T1000 (cell line): ENCODE data around the gene ZCCHC7.

ENCODE experiments used
- DNase-seq: peaks from one replicate; lab custom pipeline; 2025; ENCODE audit warnings: mixed read lengths; lab: John Stamatoyannopoulos, UW

The ZCCHC7 gene

DNA sequence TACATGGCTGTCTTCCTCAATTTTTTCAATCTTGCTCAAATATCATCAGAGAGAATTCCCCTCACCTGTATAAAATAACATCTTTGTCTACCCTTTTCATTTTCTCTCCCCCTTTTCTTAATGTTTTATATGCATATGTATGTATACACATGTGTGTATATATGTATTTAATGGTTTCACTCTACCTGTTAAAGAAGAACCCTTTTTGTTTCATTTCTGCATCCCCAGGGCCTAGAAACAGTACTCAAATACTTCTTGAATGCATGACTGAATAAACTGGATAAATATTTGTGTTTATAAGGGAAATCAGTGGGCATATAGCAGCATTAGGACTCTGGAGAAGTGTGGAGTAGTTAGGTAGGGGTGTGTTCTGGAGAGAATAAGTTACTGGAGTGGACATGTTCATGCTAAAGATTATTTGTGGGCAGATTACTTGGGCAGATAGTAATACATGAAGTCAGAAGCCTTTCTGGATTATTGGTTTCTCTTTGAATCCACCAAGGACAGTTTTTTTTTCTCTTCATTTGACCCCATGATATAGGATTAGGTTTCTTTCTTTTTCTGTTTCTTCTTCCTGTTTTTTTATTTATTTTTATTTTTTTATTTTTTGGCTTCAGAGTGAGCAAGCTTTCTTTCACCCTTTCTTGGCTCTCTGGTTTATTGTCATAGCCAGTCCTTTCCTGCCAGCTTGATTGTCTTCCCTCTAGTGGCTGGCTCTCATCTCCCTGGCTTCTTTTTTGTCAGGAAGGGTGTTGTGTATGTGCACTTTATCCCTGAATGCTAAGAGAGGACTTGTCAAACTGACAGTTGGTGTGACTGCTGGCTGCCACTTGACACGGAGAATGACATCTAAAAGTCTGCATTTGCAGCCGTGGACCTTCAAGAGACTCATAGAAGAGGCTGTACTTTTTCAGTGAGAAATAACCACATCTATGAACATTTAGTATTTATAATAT, 89.3 kb downstream of the ZCCHC7 start:
- no peak for DNase-seq

DNA sequence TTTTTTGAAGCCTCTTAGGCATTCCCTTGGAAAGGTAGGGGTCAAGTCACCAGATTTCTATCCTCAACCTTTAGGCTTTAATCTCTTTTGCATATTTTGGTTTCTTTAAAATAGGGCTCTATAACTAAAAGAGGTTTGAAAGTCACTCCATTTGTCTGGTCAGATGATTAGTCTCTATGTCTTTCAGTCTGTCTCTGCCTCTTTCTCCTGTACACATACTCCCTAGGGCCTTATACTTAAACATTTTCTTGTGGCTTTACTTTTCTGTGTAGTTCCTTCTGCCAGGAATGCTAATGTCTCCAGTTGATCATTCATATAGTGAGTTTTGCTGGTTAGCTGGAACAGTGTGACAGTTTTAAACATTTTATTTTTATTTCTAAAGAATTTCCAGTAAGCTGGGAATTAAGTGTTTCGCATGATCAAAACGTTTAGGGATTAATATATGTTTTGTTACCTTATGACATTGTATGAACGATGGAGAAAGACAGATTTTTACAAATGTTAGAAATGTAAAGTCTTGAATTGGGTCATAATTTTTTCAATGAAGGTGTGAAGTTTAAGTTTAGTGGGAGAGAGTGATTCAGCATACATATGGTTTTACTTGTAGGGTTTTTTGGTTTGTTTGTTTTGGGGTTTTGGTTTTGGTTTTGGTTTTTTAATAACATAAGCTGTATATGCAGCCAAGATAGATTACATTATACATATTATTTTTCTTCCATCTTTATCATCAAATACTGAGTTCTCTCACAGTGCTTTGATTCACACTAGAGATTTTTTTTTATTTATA, 90.6 kb downstream of the ZCCHC7 start:
- no peak for DNase-seq

DNA sequence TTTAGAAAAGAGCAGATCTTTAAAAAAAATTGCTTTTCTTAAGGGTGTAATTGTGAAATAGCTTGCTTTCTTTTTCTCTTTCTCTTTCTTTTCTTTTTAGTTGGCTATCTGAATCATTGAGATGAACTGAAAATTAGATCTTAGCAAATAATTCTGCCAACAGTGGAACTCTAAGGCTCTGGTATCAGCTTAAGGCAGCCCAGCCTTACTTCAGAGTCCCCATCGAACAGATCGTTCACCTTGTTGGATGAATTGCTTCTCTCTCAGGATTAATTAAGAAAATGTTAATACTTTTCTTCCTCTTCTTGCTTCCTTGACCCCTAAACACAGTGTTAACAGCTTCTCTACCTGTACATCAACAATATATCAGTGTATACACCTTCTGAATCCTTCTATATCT, 92.1 kb downstream of the ZCCHC7 start:
- DNase-seq, result no peak

DNA sequence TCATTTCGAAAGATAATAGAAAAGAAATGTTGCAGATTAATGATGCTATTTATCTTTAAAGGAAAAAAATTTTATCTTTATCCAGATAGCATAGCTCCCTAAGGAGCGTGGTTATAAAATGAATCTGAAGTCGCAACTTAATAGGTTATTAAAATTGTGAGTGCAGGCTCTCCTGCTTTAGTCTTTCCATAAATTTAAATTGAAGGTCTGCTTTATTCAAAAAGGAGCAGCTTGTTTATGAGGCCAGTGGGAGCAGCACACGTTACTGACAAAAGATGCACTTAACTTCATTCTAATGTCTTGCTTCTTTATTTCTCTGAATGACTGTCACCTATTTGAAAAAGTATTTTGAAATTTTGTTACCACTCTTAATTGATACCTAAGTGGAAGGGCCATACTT, 95.0 kb downstream of the ZCCHC7 start:
- DNase-seq, result no peak

DNA sequence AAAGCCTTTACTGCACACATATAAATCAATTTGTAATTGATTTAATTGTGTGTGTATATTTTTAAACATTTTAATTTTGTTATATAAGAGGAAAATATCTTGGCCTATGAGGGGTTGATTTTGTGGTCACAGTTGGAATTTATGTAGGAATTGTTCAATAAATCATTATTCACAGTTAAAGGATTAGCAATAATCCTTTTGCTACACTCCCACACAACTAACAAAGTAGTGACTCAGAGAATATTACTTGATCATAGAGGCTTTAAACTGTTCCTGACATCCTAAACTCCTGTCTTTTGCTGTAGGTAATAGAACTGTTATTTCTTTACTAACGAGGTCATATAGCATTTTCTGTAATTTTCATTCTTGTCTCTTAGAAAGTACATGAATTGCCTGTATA, 95.5 kb downstream of the ZCCHC7 start:
- DNase-seq, result no peak

DNA sequence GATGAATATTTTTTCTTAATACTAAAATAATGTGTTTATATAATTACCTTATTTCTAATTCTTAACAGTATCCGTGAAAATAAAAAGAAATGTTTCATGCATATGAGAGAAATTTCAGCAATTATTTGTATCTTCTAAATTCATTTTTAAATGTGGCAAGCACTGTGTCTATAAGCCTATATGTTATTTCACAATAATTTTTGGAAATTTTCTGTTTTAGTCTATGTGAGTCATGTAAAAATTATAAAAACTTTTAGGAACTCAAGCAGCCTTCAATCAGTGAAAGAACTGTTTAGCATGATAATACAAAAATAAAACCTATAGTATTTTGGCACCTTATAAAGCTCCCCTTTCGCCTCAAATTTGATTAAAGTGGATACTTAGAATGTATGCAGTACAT, 96.8 kb downstream of the ZCCHC7 start:
- DNase-seq, result no peak

DNA sequence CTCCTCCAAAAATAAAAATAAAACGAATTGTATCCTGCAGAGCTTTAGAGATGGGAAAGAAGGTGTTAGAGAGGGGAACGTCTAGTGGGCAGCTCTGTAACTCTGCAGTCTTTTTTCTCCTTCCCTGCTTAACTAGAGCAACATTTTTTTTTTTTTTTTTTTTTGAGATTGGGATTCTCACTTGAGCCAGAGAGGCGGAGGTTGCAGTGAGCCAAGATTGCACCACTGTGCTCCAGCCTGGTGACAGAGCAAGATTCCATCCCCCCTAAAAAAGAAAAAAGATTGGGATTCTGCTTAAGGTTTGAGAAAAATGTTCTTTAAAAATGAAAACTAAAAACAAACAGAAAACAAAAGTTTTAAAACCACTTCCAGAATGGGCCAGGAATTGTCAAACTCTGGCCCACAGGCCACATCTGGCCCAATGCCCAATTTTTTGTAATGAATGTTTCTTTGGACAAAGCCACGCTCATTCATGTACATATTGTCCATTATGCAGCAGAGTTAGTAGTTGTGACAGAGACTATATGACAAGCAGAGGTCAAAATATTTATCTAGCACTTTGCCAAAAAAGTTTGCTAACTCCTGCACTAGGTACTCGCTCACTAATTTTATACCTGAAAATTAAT, 98.5 kb downstream of the ZCCHC7 start:
- no peak for DNase-seq

DNA sequence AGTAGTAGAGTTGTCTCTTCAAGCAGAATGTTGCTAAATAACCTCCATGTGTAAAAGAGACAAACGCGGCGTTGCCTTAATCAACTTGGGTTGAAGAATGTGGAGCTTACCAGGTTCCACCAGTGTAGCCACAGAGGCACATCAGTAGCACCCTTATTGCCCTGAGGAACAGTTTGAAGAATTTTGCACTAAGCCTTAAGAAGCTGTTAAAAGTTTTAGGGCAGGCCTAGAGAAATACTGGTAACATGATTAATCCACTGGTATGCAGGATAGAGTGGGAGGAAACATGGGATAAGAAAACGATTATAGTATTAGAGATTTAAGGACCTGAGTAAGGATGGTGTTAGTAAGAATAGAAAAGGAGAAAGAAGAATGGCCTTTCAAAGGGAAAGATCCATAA, 100.6 kb downstream of the ZCCHC7 start:
- no peak for DNase-seq

DNA sequence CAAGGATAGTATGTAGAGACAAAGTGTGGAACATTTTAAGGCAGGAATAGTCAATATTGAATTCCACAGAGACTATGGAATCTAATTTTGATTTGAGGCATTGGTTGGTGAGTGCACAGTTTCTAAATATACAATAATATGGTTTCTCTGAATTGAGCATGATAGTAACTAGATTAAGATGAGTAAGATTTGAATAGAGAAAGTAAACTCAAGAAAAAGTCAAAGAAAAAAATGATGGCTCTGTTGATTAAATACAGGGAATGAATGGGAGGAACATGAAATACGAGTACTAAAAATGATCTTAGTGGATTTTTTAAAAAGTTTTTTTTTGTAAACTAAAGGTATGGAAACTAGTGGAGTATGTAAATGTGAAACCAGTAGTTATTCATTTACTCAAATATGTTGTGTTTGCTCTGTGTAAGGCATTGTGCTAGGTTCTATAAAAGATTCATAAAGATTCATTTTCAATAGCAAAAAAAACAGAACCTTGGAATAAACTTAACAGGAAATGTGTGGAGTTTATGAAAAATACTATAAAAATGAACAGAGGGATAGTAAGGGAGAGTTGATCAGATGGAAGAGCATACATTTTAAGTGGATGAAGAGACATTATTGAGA, 101.2 kb downstream of the ZCCHC7 start:
- DNase-seq, result no peak

DNA sequence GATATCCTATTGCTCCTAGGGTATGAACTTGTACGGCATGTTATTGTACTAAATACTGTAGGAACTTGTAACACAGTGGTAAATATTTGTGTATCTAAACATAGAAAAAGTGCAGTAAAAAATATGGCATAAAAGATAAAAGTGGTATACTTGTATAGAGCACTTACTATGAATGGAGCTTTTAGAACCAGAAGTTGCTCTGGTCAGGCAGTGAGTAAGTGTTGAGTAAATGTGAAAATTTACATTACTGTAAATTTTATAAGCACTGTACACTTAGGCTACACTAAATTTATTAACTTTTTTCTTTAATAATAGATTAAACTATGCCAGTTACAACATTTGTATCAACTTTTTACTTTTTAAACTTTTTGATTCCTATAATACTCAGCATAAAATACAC, 109.1 kb downstream of the ZCCHC7 start:
- DNase-seq, result no peak

DNA sequence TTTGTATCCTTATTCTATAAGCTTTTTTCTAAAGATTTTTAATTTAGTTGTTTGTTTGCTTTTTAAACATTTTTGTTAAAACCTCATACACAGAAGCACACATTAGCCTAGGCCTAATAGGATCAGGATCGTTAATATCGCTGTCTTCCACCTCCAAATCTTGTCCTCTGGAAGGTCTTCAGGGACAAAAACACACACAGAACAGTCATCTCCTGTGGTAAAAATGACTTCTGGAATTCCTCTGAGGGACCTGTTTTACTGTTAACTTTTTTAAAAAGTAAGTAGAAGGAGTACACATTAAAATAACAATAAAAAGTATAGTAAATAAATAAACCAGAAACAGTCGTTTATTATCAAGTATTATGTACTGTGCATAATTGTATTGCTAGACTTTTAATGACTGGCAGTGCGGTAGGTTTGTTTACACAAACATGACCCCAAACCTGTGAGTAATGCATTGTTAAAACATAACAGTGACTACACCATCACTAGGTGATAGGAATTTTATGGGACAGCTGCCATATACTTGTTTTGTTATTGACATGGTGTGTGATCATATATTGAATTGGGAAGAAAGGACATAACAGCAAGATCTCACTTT, 109.6 kb downstream of the ZCCHC7 start:
- DNase-seq, result no peak

DNA sequence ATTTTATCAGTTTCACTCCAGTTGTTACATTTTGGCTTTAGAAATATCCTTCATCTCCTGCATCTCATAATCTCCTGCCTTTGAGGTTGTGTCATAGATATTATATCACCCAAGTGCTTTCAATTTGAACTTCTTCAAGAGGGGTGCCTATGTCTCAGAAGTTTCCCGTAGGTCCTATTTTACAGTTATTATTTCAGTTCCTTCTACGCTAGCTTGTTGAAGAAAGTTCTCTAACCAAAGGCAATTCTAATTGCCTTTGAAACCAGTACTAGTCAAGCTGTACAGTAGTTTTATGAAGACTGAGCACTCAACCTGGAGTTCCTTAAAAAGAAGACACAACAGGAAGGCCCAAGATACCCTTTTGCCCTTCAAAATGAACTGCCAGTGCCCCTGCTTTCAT, 116.4 kb downstream of the ZCCHC7 start:
- DNase-seq, result no peak

DNA sequence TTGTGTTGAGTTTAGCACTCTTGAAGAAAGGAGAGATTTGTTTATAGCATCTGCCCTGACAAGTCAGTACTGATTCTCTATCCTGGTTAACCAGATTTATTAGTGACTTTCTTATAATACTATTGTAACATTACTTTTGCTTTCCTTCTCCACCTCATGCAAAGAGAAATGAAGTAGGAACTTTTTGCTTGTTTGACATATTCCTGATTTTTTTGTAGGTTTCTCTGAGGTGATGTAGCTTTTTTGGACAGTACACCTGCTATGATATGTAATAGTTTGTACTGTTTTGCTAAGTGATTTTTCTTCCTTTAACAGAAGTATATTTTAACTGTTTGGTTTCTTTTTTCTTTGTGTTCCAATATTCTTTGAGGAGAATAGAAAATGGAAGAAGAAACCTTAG, 117.7 kb downstream of the ZCCHC7 start:
- DNase-seq, result no peak

DNA sequence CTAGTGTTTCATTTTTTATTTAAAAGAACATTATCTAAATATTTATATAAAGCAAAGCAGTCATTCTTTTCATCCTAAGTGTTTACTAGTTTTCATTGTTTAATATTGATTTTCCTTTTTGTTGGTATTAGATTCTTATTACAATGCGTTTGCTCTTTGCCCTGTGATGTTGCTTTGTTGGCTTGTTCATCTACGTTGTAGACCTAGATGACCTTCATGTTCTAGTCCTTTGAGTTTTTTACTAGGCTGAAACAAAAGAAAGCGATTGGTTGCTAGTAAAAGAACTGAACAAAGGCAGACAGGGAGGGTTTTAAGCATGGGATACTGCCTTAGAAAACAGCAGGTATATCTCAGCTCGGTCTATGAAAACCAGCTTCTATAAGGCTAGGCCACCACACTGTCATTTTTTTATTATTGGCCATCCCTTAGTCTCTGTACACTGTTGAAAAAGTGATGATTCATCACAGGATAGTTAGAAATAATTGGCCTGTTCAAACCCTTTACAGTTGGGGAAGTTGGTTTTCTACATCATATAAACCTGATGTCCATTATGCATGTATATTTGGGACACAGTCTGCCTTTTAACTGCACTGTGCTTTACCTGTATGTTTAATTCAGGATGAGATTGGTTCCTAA, 119.0 kb downstream of the ZCCHC7 start:
- no peak for DNase-seq

DNA sequence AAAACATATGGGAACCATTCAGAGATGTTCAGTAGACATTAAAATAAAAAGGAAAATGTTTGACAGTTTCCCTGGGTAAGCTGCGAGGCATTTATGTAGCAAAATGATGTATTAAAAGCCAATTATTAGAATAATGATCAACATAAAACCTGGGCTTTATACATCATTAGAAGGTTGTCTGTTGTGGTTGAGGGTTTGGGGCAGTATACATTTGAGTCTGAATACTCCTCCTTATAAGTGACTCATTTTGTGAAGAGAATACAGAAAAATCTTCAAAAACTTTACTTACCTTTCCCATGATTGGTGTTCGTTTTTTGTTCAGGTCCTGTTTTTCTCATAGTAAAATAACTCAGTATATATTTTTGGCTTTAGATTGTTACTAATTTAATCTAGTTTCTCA, 119.5 kb downstream of the ZCCHC7 start:
- no peak for DNase-seq

DNA sequence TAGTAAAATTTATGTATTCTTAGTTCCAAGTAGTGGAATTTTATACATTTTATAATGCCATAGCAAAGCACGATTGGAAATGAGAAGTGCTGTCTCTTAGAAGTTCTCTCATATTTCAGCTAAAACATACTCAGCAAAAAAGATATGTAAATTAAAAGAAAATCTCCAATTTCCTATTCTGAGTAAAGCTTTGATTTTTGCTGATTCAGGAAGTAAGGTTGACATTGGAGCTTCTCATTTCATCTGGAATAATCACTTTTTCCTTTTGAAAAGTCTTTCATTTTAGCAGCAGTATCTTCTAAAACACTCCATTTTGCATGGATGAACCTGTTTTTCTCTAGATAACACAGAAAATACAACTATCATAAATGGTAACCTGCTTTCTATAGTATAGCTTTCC, 121.0 kb downstream of the ZCCHC7 start:
- no peak for DNase-seq

DNA sequence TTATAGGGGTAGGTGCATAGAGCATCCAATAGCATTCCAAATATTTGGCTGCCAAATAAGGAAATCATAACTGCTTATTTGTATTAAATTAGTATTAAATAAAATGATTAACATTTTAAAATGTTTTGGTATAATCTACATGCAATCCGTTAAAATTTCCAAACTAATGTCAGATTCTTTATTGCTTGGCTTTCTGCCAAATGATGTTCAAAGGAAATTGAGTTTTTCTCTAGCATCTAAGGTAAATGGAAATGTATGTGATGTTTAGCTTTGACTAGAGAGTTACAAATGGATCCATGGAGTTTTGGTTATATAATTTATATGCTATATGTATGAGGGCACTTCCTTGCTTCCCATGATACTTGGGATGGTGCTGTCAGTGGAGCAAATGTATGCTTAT, 121.7 kb downstream of the ZCCHC7 start:
- no peak for DNase-seq

DNA sequence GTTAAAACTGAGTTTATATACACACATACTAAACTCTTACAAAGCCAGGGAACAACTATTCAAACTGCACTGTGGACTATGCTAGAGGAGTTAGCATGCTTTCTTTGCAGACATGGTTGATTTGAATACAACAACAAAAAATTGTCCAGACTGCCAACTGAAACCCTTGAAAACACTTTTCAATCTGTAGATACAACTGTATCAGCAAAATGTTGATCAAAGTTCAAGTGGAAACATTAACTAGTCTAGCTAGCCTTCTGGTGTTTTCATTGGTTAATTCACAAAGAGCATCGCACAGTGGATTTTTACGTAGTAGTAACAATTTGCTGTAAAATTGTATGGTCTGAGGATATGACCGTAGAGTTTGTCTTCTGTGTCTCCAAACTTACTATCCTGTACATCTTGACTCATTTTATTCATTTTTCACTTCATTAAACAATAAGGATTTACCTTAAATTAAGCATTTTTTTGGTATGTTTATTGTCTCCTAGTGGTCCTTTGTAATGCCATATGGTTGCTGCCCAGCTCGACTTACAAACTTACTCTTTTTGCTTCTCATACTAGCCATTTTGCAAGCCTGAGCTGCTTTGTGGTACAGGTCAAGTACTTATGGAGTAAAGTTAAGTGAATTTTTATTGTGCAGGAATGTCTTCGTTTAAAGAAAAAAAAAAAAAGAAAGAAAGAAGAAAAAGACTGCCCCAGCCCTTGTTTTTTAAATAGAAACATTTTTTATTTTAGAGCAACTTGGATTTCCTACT, 123.4 kb downstream of the ZCCHC7 start:
- DNase-seq, result no peak

DNA sequence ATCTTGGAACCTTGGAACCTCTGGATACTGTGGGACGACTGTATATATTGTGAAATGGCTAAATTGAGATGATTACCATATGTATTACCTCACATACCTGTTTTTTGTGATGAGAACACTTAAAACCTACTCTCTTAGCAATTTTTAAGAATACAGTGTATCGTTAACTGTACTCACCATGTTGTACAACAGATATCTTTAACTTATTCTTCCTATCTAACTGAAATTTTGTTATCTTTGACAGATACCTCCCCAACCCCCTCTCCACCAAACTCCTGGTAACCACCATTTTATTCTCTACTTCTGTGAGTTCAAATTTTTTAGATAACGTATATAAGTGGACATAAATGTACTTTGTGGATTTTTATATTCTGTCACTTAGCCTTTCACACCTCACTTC, 126.5 kb downstream of the ZCCHC7 start:
- DNase-seq, result no peak

DNA sequence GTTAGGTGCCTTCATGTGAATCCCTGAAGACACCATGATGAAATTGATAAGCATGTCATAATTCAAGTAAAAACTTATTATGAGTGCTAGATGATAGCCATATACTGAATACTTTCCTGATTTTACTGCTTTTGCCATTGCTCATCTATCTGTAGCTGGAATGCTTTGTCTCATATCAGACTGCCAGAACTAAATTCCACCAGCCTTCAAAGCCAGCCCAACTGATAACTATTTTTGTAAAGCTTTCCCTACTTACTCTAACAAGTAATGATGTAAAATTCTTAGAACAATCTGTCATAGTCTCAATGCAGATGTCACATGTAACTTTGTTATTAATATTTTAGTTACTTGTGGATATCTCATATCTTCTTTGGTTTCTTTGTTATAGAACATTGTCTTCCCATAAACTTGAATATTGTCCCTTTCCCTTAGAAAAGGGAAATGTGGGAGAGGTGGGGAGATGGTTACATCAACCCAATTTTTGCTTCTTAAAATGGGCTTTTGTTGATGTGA, 128.3 kb downstream of the ZCCHC7 start:
- no peak for DNase-seq
